OCI-LY7 (cell line): Measurements from ENCODE around the gene HS3ST3A1. TPM values are rescaled to one million over a fixed set of nuclear protein-coding genes. Genes with fewer than 3 reads are reported as not detected.

Experiments used
- BruUV-seq: library from RNA; stranded (reverse); fragments of 400-500 nt; replicated peaks from 2 replicates; lab custom pipeline; 2021; lab: Mats Ljungman, UMichigan
- CTCF ChIA-PET: fragments of 300-600 bp; sonication (Branson Sonifier 250); formaldehyde crosslinking; loops from one replicate; lab custom pipeline; 2022; ENCODE audit warnings: antibody characterized with exemption; ENCODE audit not compliant: unreplicated experiment; lab: Charles Lee
- POLR2A ChIA-PET: fragments of 300-600 bp; sonication (Branson Sonifier 250); formaldehyde crosslinking; loops from one replicate; lab custom pipeline; 2022; ENCODE audit warnings: antibody characterized with exemption; lab: Charles Lee
- DNase-seq: peaks from one replicate; pipeline ENCODE4 v3.0.0-alpha.2; 2015; ENCODE audit warnings: low spot score
- H2AFZ ChIP-seq: fragments of 200-600 bp; sonication (generic), shearing (Covaris generic); 2 replicates; pipeline ENCODE4 v1.6.1; 2014; ENCODE audit warnings: mild to moderate bottlenecking, antibody characterized with exemption, low read length, moderate library complexity
- H3K27ac ChIP-seq: fragments of 200-600 bp; sonication (generic); 2 replicates; pipeline ENCODE4 v1.5.1; 2014; ENCODE audit warnings: mixed run types, low read depth, mild to moderate bottlenecking, moderate library complexity, low read length, inconsistent platforms; ENCODE audit not compliant: poor library complexity, severe bottlenecking
- H3K36me3 ChIP-seq: fragments of 200-600 bp; sonication (generic); 2 replicates; pipeline ENCODE4 v1.6.1; 2014; ENCODE audit warnings: mild to moderate bottlenecking, antibody characterized with exemption, low read length, moderate library complexity, mixed read lengths; ENCODE audit not compliant: insufficient read depth
- H3K4me1 ChIP-seq: fragments of 200-600 bp; sonication (generic); 2 replicates; pipeline ENCODE4 v1.5.1; 2014; ENCODE audit warnings: mild to moderate bottlenecking, low read length; ENCODE audit not compliant: insufficient read depth, poor library complexity, severe bottlenecking
- H3K4me2 ChIP-seq: fragments of 200-600 bp; sonication (generic); 2 replicates; pipeline ENCODE4 v1.6.1; 2014; ENCODE audit warnings: mild to moderate bottlenecking, low read length
- H3K4me3 ChIP-seq: fragments of 200-600 bp; sonication (generic); 2 replicates; pipeline ENCODE4 v1.5.1; 2014; ENCODE audit warnings: mild to moderate bottlenecking, low read depth, low read length; ENCODE audit not compliant: poor library complexity, severe bottlenecking
- H3K79me2 ChIP-seq: fragments of 200-600 bp; sonication (generic); 2 replicates; pipeline ENCODE4 v1.6.1; 2016; ENCODE audit warnings: low read depth, mild to moderate bottlenecking, low read length, moderate library complexity, mixed read lengths; ENCODE audit not compliant: insufficient read depth
- H3K9me2 ChIP-seq: fragments of 200-600 bp; sonication (generic); 2 replicates; pipeline ENCODE4 v1.6.1; 2016; ENCODE audit warnings: mild to moderate bottlenecking, low read length, mixed read lengths; ENCODE audit not compliant: insufficient read depth
- H3K9me3 ChIP-seq: fragments of 200-600 bp; sonication (generic); 2 replicates; pipeline ENCODE4 v1.6.1; 2014; ENCODE audit warnings: mild to moderate bottlenecking, mixed run types, low read length, mixed read lengths
- H4K20me1 ChIP-seq: fragments of 200-600 bp; sonication (generic); 2 replicates; pipeline ENCODE4 v1.6.1; 2014; ENCODE audit warnings: mild to moderate bottlenecking, antibody characterized with exemption, low read length, moderate library complexity, mixed read lengths; ENCODE audit not compliant: insufficient read depth
- EZH2phosphoT487 ChIP-seq: fragments of 200-600 bp; sonication (generic); IDR thresholded peaks from 2 replicates; pipeline ENCODE4 v1.6.1; 2018; ENCODE audit warnings: low read depth, borderline replicate concordance, mild to moderate bottlenecking, mixed run types, antibody characterized with exemption, low read length, moderate library complexity, mixed read lengths
- intact Hi-C: fragments of 100-400 bp; cut with micrococcal nuclease; formaldehyde crosslinking; loops from one replicate; pipeline ENCODE4 v1.10.0; 2022; ENCODE audit not compliant: unreplicated experiment
- total RNA-seq, 2 experiments: library from RNA; depleted of rRNA in 1 of 2; stranded (reverse); fragments of >200 nt in 1 of 2; shearing (Covaris generic) in 1 of 2; gene quantifications; 2 replicates each; pipeline ENCODE4 v1.2.3, GENCODE V29; 2014 to 2022
- TF ChIP-seq, protein P1 (sequence below): fragments of 200-600 bp; sonication (generic); conservative IDR thresholded peaks from 2 replicates; pipeline ENCODE4 v1.5.1; 2014; ENCODE audit warnings: mild to moderate bottlenecking, antibody characterized with exemption, low read length, moderate library complexity, mixed read lengths

HS3ST3A1 gene
- total RNA-seq, 2 experiments from 2014 or later, result 0.72 TPM; not detected in 1

GRCh38 chr17:13477180-13477611, 124.5 kb downstream of the HS3ST3A1 start:
- Histone ChIP-seq H3K27ac (no peak overlapping the region), H3K4me3 (no peak overlapping the region), H3K79me2 (no peaks in the 10 kb centered on the region), H4K20me1 (no peaks in the 10 kb centered on the region), H3K9me3 (no peaks in the 10 kb centered on the region; the same call in 1 of the 2 replicates), H3K4me1 (no peaks in the 10 kb centered on the region), H3K9me2 (no peaks in the 10 kb centered on the region), H2AFZ (no peak overlapping the region), H3K4me2 (no peak overlapping the region), H3K36me3 (no peaks in the 10 kb centered on the region)
- ChIA-PET POLR2A (no interaction called here), CTCF (no interaction called here)
- TF ChIP-seq, protein P1, sequence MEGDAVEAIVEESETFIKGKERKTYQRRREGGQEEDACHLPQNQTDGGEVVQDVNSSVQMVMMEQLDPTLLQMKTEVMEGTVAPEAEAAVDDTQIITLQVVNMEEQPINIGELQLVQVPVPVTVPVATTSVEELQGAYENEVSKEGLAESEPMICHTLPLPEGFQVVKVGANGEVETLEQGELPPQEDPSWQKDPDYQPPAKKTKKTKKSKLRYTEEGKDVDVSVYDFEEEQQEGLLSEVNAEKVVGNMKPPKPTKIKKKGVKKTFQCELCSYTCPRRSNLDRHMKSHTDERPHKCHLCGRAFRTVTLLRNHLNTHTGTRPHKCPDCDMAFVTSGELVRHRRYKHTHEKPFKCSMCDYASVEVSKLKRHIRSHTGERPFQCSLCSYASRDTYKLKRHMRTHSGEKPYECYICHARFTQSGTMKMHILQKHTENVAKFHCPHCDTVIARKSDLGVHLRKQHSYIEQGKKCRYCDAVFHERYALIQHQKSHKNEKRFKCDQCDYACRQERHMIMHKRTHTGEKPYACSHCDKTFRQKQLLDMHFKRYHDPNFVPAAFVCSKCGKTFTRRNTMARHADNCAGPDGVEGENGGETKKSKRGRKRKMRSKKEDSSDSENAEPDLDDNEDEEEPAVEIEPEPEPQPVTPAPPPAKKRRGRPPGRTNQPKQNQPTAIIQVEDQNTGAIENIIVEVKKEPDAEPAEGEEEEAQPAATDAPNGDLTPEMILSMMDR, result no peak
- TF ChIP-seq EZH2phosphoT487, result no peak
- intact Hi-C loops, result no loop called here
- BruUV-seq, result no TSS peak
- no peak for DNase-seq

DNA sequence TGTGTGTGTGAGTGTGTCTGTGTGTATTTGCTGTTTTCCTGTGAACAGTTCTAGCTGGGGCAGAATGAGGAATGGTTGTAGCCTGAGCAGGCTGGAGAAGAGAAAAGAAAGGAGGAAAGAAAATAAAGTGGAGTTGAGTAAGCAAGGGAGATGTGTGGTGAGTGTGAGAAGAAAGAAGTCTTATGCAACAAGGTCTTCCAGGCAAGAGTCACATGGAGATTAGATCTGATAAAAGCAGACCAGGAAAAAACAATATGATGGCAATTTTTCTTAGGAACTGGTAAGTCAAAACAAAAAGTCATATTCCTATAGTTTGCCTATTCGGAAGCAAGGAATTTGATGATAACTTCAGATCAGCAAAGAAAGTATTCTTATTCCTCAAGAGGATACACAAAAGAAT, 125.0 kb downstream of the HS3ST3A1 start:
- TF ChIP-seq, protein P1, result no peak
- no peak for TF ChIP-seq EZH2phosphoT487
- Histone ChIP-seq H4K20me1 (no peaks in the 10 kb centered on the region), H3K27ac (no peak overlapping the region), H3K4me1 (no peaks in the 10 kb centered on the region), H2AFZ (no peak overlapping the region), H3K36me3 (no peaks in the 10 kb centered on the region), H3K4me2 (no peak overlapping the region), H3K79me2 (no peaks in the 10 kb centered on the region), H3K4me3 (no peak overlapping the region), H3K9me3 (no peaks in the 10 kb centered on the region; the same call in 1 of the 2 replicates), H3K9me2 (no peaks in the 10 kb centered on the region)
- intact Hi-C loops, result no loop called here
- no peak for DNase-seq
- ChIA-PET CTCF (no interaction called here), POLR2A (no interaction called here)
- BruUV-seq, result no TSS peak

DNA sequence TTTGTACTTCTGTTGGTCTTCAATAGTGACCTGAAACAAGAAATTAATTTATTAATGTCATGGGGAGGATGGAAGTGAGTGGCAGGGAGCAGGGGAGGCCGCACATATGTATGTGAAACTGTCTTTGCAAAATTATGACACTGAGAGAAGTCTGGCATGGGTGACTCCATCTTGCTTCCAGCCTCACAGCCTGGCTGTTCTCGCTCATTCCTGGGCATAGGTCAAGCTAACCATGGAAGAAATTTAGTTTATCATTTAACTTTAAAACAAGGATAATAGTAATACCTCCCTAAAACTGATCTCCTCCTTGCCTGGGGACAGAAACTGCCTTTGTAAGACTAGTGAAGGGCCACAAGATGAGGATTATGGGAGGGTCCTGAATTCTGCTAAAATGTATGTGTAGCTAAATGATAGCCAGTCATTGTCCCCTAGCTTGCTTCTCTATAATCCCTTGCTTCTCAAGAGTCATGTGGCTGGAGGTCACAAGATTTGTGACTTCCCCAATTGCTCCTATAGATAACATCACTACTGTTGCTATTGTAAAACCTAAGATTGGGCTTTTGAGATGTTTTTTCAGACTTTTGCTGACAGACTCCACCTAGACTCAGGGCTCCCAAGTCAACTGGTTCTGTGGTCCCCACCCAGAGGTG, 126.0 kb downstream of the HS3ST3A1 start:
- H3K79me2 ChIP-seq, result no peaks in the 10 kb centered on the region
- BruUV-seq, result no TSS peak
- H3K9me3 ChIP-seq, result no peaks in the 10 kb centered on the region; the same call in 1 of the 2 replicates
- intact Hi-C loops, result no loop called here
- no peaks in the 10 kb centered on the region for H3K9me2 ChIP-seq
- CTCF ChIA-PET, result no interaction called here
- H3K4me1 ChIP-seq, result no peaks in the 10 kb centered on the region
- H3K4me3 ChIP-seq, result no peak overlapping the region
- no peak overlapping the region for H3K27ac ChIP-seq
- TF ChIP-seq, protein P1, result no peak
- TF ChIP-seq EZH2phosphoT487, result no peak
- H4K20me1 ChIP-seq, result no peaks in the 10 kb centered on the region
- no peak overlapping the region for H3K4me2 ChIP-seq
- no peaks in the 10 kb centered on the region for H3K36me3 ChIP-seq
- no peak overlapping the region for H2AFZ ChIP-seq
- DNase-seq, result no peak
- POLR2A ChIA-PET, result no interaction called here
